GM12878 (cell line): ENCODE measurements around the gene TBRG4. TPM values are rescaled to one million over a fixed set of nuclear protein-coding genes. Genes with fewer than 3 reads are reported as not detected.

Experiments
- ATAC-seq: fragments of 200-7000 bp; cut with Tn5 transposase; 3 replicates; pipeline ENCODE4 v1.9.1; 2020; ENCODE audit warnings: mild to moderate bottlenecking, moderate library complexity
- BruUV-seq: library from RNA; stranded (reverse); fragments of 400-500 nt; replicated peaks from 2 replicates; lab custom pipeline; 2021; lab: Mats Ljungman, UMichigan
- CTCF ChIA-PET: fragments of 300-600 bp; sonication (Branson Sonifier 250); formaldehyde crosslinking; extraction: SDS; loops from one replicate; lab custom pipeline; 2021; ENCODE audit warnings: inconsistent platforms; lab: Yijun Ruan, JAX
- POLR2A ChIA-PET: fragments of 350-600 bp; formaldehyde crosslinking; extraction: SDS; loops from one replicate; lab custom pipeline; 2021; ENCODE audit warnings: inconsistent platforms; lab: Charles Lee
- RAD21 ChIA-PET: fragments of 300-600 bp; sonication (Branson Sonifier 250); formaldehyde crosslinking; loops from one replicate; lab custom pipeline; 2023; ENCODE audit warnings: antibody characterized with exemption; ENCODE audit not compliant: unreplicated experiment; lab: Charles Lee
- SMC1A ChIA-PET: fragments of 300-600 bp; sonication (Branson Sonifier 250); formaldehyde crosslinking; loops from one replicate; lab custom pipeline; 2023; ENCODE audit not compliant: unreplicated experiment, uncharacterized antibody; lab: Charles Lee
- DNase-seq: peaks from one replicate; pipeline ENCODE4 v3.0.0-alpha.2; 2011; ENCODE audit warnings: low read depth, low spot score
- FAIRE-seq: peaks from 3 replicates; lab custom pipeline; 2011; peaks lifted over from hg19 to GRCh38; lab: Jason Lieb, UNC
- H2AFZ ChIP-seq: 2 replicates; pipeline ENCODE4 v1.6.0; 2011; ENCODE audit warnings: low read depth, low read length, control low read depth; ENCODE audit not compliant: control insufficient read depth
- H3K27ac ChIP-seq: 2 replicates; pipeline ENCODE4 v1.5.1; 2011; ENCODE audit warnings: control low read depth; ENCODE audit not compliant: control insufficient read depth, insufficient read depth
- H3K27me3 ChIP-seq, 2 experiments: replicated peaks in 1 of 2; 2 replicates each; pipeline versions ENCODE4 v1.6.0 to v1.6.1; 2011; ENCODE audit warnings: low read length in 1 of 2; ENCODE audit not compliant: control insufficient read depth in 2 of 2, insufficient read depth in 2 of 2
- H3K36me3 ChIP-seq, 2 experiments: 2 replicates each; pipeline ENCODE4 v1.5.1; 2011; ENCODE audit warnings: low read length in 1 of 2; ENCODE audit not compliant: control insufficient read depth in 2 of 2, insufficient read depth in 2 of 2
- H3K4me1 ChIP-seq: 2 replicates; pipeline ENCODE4 v1.6.1; 2011; ENCODE audit warnings: mild to moderate bottlenecking, low read length, moderate library complexity, mixed read lengths; ENCODE audit not compliant: control insufficient read depth, insufficient read depth
- H3K4me2 ChIP-seq: 2 replicates; pipeline ENCODE4 v1.6.0; 2011; ENCODE audit warnings: control low read depth; ENCODE audit not compliant: control insufficient read depth, insufficient read depth
- H3K4me3 ChIP-seq: fragments of 200-600 bp; sonication (generic); 2 replicates; pipeline ENCODE4 v1.5.1; 2016
- H3K79me2 ChIP-seq: 2 replicates; pipeline ENCODE4 v1.6.0; 2011; ENCODE audit warnings: low read length; ENCODE audit not compliant: control insufficient read depth, insufficient read depth
- H3K9ac ChIP-seq: 2 replicates; pipeline ENCODE4 v1.8.0; 2011; ENCODE audit warnings: low read length, control low read depth, mixed read lengths; ENCODE audit not compliant: control insufficient read depth, insufficient read depth
- H3K9me3 ChIP-seq: replicated peaks from 3 replicates; pipeline ENCODE4 v1.5.1; 2011; ENCODE audit warnings: mild to moderate bottlenecking, low read length; ENCODE audit not compliant: control insufficient read depth, insufficient read depth
- H4K20me1 ChIP-seq: 2 replicates; pipeline ENCODE4 v1.6.0; 2011; ENCODE audit not compliant: control insufficient read depth, insufficient read depth
- CHD1 ChIP-seq: IDR thresholded peaks from 2 replicates; pipeline ENCODE4 v1.6.1; 2012; ENCODE audit warnings: low read depth, low read length, improper control_type of control experiment
- DPF2 ChIP-seq: fragments of 450-650 bp; IDR thresholded peaks from 2 replicates; pipeline ENCODE4 v1.6.1; 2017; ENCODE audit warnings: mild to moderate bottlenecking
- ETV6 ChIP-seq, 2 experiments: fragments of 450-650 bp in 1 of 2; IDR thresholded peaks in 1 of 2; conservative IDR thresholded peaks in 1 of 2; 2 replicates each; pipeline ENCODE4 v1.6.1; 2014; ENCODE audit warnings: antibody characterized with exemption in 1 of 2, borderline replicate concordance in 1 of 2, low read depth in 1 of 2, mild to moderate bottlenecking in 1 of 2, moderate library complexity in 1 of 2
- FOXM1 ChIP-seq: IDR thresholded peaks from 2 replicates; pipeline ENCODE4 v1.6.1; 2012; ENCODE audit warnings: low read depth, mild to moderate bottlenecking, inconsistent platforms, low read length, moderate library complexity
- HDGF ChIP-seq: fragments of 450-650 bp; IDR thresholded peaks from 2 replicates; pipeline ENCODE4 v1.6.1; 2016; ENCODE audit warnings: antibody characterized with exemption
- JUND ChIP-seq: IDR thresholded peaks from 2 replicates; pipeline ENCODE4 v1.6.1; 2012; ENCODE audit warnings: low read depth, mild to moderate bottlenecking, low read length, improper control_type of control experiment, moderate library complexity
- KLF5 ChIP-seq: fragments of 450-650 bp; IDR thresholded peaks from 2 replicates; pipeline ENCODE4 v1.6.1; 2014; ENCODE audit warnings: mild to moderate bottlenecking; ENCODE audit not compliant: partially characterized antibody
- MTA2 ChIP-seq: fragments of 450-650 bp; IDR thresholded peaks from 2 replicates; pipeline ENCODE4 v1.6.1; 2016; ENCODE audit warnings: low read depth, mild to moderate bottlenecking, moderate library complexity
- POLR2A ChIP-seq: IDR thresholded peaks from 2 replicates; pipeline ENCODE4 v1.6.1; 2011; ENCODE audit warnings: low read depth, mild to moderate bottlenecking, low read length
- SMAD5 ChIP-seq: IDR thresholded peaks from 2 replicates; pipeline ENCODE4 v1.6.1; 2016; ENCODE audit warnings: antibody characterized with exemption, low read depth
- SREBF1 ChIP-seq: IDR thresholded peaks from 2 replicates; pipeline ENCODE4 v1.6.1; 2012; ENCODE audit warnings: mild to moderate bottlenecking, low read length
- STAT1 ChIP-seq: fragments of 450-650 bp; conservative IDR thresholded peaks from 2 replicates; pipeline ENCODE4 v1.6.1; 2014; ENCODE audit warnings: antibody characterized with exemption, mild to moderate bottlenecking
- SUPT20H ChIP-seq: IDR thresholded peaks from 2 replicates; pipeline ENCODE4 v1.6.1; 2011; ENCODE audit warnings: low read depth, mild to moderate bottlenecking, low read length, moderate library complexity, borderline replicate concordance; ENCODE audit not compliant: control insufficient read depth
- TCF7 ChIP-seq: IDR thresholded peaks from 2 replicates; pipeline ENCODE4 v1.6.1; 2014; ENCODE audit warnings: antibody characterized with exemption, borderline replicate concordance
- YBX1 ChIP-seq: fragments of 450-650 bp; IDR thresholded peaks from 2 replicates; pipeline ENCODE4 v1.6.1; 2016; ENCODE audit warnings: antibody characterized with exemption
- ZNF217 ChIP-seq: fragments of 450-650 bp; IDR thresholded peaks from 2 replicates; pipeline ENCODE4 v1.6.1; 2017; ENCODE audit warnings: antibody characterized with exemption, mild to moderate bottlenecking
- WGBS: methylation state at CpG from one replicate; pipeline ENCODE4 v1.1.6; 2016; ENCODE audit warnings: low lambda C conversion rate; ENCODE audit not compliant: insufficient replicate concordance, insufficient coverage; ENCODE audit errors: missing lambda C conversion rate; 5-methylcytosine and 5-hydroxymethylcytosine counted together
- in situ Hi-C: fragments of 300-500 bp; cut with MboI; formaldehyde crosslinking; loops from 9 replicates; pipeline ENCODE4 v1.14.3; 2018; ENCODE audit warnings: mixed read lengths
- intact Hi-C: fragments of 100-400 bp; cut with micrococcal nuclease; formaldehyde crosslinking; loops from one replicate; pipeline ENCODE4 v1.14.2; 2022; ENCODE audit not compliant: unreplicated experiment
- polyA plus RNA-seq, 11 experiments: library from polyadenylated mRNA; depleted of rRNA in 4 of 11; unstranded in 6 of 11; stranded (reverse) in 5 of 11; fragments of >200 nt; fragmentation: Nextera tagmentation in 4 of 11; fragmentation: Illumina TruSeq in 1 of 11; extraction: Ambion mirVana in 4 of 11; extraction: Trizol in 1 of 11; gene quantifications; 1 replicate in 1 of 11; 2 replicates in 10 of 11; pipeline versions ENCODE4 v1.2.1 to v1.2.3, GENCODE V29; 2011 to 2016; ENCODE audit warnings: inconsistent platforms in 2 of 11, missing spikeins in 2 of 11, low read depth in 1 of 11
- total RNA-seq, 4 experiments: library from RNA; depleted of rRNA in 3 of 4; stranded (reverse); fragments of >200 nt in 3 of 4; fragmentation: Illumina TruSeq in 1 of 4; extraction: Trizol in 1 of 4; gene quantifications; 2 replicates each; pipeline versions ENCODE4 v1.2.1 to v1.2.3, GENCODE V29; 2013 to 2021
- TF ChIP-seq, protein P1 (sequence below): fragments of 450-650 bp; IDR thresholded peaks from 2 replicates; pipeline ENCODE4 v1.6.1; 2017; ENCODE audit warnings: mild to moderate bottlenecking, moderate library complexity
- TF ChIP-seq, protein P2 (sequence below): fragments of 450-650 bp; formaldehyde crosslinking; IDR thresholded peaks from 2 replicates; pipeline ENCODE4 v1.4.0; 2020; ENCODE audit warnings: mild to moderate bottlenecking, moderate library complexity

The TBRG4 gene
- total and polyA plus RNA-seq, 10 of the 15 experiments (the other 5 are each of a cell fraction or from before 2014, with no cell fraction given): 8.4 to 130 (median 118) TPM

DNA sequence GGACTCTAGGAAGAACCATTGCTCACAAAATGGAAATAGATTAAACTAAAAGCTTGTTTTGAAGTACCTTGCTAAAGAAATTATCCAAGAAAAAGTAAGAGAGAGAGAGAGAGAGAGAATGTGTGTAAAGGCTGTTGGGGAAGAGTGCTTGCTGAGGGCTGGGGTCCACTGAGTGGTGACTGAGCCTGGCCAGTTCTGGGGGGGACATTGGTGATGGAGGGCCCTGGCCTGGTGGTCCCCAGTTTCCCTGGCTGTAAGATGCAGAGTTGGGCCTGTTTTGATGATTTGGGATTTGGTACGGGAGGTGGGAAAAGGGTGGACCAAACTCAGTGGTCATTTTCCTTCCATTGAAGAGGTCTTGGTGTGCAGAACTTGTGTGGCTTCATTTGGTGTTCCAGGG lies 47.0 kb upstream of the TBRG4 start:
- H3K36me3 ChIP-seq: no peaks in the 10 kb centered on the region
- in situ Hi-C loops (loop anchor here (25.0 kb wide), 1 partner anchor 704 kb away; the partner anchor contains the start of gene CCDC201), intact Hi-C loops (no loop called here)
- ChIA-PET CTCF (interaction anchor here (0.9 to 1.9 kb wide), 2 partner anchors 101 to 102 kb away, joined by 3 to 7 read pairs; no protein-coding TSS in a partner anchor), POLR2A (no interaction called here), SMC1A (no interaction called here), RAD21 (no interaction called here)
- H3K4me3 ChIP-seq: no peak overlapping the region
- ATAC-seq (no peak), FAIRE-seq (no peak), DNase-seq (no peak)
- no peaks in the 10 kb centered on the region for H3K79me2 ChIP-seq
- no peak overlapping the region for H2AFZ ChIP-seq
- BruUV-seq: no TSS peak
- no peaks in the 10 kb centered on the region for H4K20me1 ChIP-seq
- no peak overlapping the region for H3K27ac ChIP-seq
- 72% methylated on average over 1 of the region's 1 CpG for WGBS
- H3K9ac ChIP-seq: no peak overlapping the region
- H3K9me3 ChIP-seq: no peaks in the 10 kb centered on the region
- TF ChIP-seq, protein P1, sequence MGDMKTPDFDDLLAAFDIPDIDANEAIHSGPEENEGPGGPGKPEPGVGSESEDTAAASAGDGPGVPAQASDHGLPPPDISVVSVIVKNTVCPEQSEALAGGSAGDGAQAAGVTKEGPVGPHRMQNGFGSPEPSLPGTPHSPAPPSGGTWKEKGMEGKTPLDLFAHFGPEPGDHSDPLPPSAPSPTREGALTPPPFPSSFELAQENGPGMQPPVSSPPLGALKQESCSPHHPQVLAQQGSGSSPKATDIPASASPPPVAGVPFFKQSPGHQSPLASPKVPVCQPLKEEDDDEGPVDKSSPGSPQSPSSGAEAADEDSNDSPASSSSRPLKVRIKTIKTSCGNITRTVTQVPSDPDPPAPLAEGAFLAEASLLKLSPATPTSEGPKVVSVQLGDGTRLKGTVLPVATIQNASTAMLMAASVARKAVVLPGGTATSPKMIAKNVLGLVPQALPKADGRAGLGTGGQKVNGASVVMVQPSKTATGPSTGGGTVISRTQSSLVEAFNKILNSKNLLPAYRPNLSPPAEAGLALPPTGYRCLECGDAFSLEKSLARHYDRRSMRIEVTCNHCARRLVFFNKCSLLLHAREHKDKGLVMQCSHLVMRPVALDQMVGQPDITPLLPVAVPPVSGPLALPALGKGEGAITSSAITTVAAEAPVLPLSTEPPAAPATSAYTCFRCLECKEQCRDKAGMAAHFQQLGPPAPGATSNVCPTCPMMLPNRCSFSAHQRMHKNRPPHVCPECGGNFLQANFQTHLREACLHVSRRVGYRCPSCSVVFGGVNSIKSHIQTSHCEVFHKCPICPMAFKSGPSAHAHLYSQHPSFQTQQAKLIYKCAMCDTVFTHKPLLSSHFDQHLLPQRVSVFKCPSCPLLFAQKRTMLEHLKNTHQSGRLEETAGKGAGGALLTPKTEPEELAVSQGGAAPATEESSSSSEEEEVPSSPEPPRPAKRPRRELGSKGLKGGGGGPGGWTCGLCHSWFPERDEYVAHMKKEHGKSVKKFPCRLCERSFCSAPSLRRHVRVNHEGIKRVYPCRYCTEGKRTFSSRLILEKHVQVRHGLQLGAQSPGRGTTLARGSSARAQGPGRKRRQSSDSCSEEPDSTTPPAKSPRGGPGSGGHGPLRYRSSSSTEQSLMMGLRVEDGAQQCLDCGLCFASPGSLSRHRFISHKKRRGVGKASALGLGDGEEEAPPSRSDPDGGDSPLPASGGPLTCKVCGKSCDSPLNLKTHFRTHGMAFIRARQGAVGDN: no peak
- TF ChIP-seq DPF2 (no peak), JUND (no peak), ZNF217 (no peak), YBX1 (no peak), HDGF (no peak), KLF5 (no peak), STAT1 (no peak), MTA2 (no peak), ETV6 (conservative IDR thresholded peaks at IDR 0.05 in 1 of 2, IDR thresholded peaks at IDR 0.05 in 1 of 2; ENCODE audit: borderline replicate concordance in 1 of 2, low read depth in 1 of 2) (no peak), FOXM1 (no peak), POLR2A (no peak), CHD1 (no peak), SUPT20H (no peak), TCF7 (no peak), SMAD5 (no peak), SREBF1 (no peak)
- TF ChIP-seq, protein P2, sequence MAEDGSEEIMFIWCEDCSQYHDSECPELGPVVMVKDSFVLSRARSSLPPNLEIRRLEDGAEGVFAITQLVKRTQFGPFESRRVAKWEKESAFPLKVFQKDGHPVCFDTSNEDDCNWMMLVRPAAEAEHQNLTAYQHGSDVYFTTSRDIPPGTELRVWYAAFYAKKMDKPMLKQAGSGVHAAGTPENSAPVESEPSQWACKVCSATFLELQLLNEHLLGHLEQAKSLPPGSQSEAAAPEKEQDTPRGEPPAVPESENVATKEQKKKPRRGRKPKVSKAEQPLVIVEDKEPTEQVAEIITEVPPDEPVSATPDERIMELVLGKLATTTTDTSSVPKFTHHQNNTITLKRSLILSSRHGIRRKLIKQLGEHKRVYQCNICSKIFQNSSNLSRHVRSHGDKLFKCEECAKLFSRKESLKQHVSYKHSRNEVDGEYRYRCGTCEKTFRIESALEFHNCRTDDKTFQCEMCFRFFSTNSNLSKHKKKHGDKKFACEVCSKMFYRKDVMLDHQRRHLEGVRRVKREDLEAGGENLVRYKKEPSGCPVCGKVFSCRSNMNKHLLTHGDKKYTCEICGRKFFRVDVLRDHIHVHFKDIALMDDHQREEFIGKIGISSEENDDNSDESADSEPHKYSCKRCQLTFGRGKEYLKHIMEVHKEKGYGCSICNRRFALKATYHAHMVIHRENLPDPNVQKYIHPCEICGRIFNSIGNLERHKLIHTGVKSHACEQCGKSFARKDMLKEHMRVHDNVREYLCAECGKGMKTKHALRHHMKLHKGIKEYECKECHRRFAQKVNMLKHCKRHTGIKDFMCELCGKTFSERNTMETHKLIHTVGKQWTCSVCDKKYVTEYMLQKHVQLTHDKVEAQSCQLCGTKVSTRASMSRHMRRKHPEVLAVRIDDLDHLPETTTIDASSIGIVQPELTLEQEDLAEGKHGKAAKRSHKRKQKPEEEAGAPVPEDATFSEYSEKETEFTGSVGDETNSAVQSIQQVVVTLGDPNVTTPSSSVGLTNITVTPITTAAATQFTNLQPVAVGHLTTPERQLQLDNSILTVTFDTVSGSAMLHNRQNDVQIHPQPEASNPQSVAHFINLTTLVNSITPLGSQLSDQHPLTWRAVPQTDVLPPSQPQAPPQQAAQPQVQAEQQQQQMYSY (CRISPR knock-in tag): no peak
- peaks cover 3 to 5% of the 10 kb centered on the region in 2 experiments; a peak in 2 of 4 replicates for H3K27me3 ChIP-seq
- H3K4me2 ChIP-seq: no peak overlapping the region
- peaks cover 7% of the 10 kb centered on the region for H3K4me1 ChIP-seq
